ENCODE results near the gene MAPK8IP2.

Gene MAPK8IP2

DNA sequence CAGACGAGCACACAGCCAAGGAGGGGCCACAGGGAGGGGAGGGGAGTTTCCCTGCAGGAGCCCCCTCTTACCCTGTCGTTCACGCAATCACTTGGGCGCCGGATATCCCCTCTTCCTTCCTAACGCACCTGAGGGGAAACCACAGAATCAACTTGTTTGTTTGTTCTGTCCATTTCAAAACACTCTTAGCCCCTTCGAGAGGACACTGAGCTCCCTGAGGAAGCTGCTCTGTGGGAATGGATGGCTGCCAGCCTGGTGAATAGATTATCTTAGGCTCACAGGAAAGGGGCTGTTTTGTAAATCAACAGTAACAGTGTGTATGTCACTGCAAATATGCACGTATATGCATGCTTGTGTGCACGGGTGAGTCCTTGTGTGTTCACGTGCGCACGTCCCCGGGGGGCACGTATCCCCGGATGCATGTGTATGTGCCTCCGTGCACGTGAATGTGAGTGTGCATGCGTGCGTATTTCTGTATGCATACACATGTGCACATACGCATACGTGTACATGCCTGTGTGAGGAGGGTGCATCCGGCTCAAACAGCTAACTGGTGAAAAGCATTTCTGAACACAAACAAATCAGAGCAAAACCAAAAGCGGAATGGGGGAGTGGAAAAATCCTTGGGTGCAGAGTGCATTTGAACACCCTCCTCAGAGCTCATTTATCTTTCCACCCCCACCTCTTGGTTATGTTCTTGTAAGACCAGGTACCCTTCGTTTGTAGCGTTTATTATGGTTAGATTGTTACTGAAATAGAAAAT is 20.2 kb downstream of the MAPK8IP2 start:
- no peaks in the 10 kb centered on the region for H4K20me1 ChIP-seq (ENCODE audit: insufficient read depth, low read length)
- no peaks in the 10 kb centered on the region for H3K27me3 ChIP-seq (ENCODE audit: insufficient read depth, low read length)
- no peaks in the 10 kb centered on the region for H3K9me3 ChIP-seq (ENCODE audit: low read length)
- H3K4me3 ChIP-seq (ENCODE audit: low read depth, low read length, poor library complexity, severe bottlenecking) = peak overlapping the region; percentile 58
- H3K9ac ChIP-seq (ENCODE audit: low read length) = peak overlapping the region; percentile 66; the same call in 1 of the 2 replicates
- H3K27ac ChIP-seq (ENCODE audit: low read depth, low read length, poor library complexity, severe bottlenecking) = peak overlapping the region; percentile 92
- H3K4me2 ChIP-seq (ENCODE audit: low read length) = peak overlapping the region; percentile 81
- no peak overlapping the region for H2AFZ ChIP-seq (ENCODE audit: low read length)
- H3K79me2 ChIP-seq (ENCODE audit: insufficient read depth, low read length) = no peaks in the 10 kb centered on the region
- H3K9me2 ChIP-seq (ENCODE audit: low read depth, low read length) = no peaks in the 10 kb centered on the region
- no peak for TF ChIP-seq EZH2 (IDR thresholded peaks at IDR 0.05; ENCODE audit: borderline replicate concordance, low read length)
- TF ChIP-seq, protein P1, sequence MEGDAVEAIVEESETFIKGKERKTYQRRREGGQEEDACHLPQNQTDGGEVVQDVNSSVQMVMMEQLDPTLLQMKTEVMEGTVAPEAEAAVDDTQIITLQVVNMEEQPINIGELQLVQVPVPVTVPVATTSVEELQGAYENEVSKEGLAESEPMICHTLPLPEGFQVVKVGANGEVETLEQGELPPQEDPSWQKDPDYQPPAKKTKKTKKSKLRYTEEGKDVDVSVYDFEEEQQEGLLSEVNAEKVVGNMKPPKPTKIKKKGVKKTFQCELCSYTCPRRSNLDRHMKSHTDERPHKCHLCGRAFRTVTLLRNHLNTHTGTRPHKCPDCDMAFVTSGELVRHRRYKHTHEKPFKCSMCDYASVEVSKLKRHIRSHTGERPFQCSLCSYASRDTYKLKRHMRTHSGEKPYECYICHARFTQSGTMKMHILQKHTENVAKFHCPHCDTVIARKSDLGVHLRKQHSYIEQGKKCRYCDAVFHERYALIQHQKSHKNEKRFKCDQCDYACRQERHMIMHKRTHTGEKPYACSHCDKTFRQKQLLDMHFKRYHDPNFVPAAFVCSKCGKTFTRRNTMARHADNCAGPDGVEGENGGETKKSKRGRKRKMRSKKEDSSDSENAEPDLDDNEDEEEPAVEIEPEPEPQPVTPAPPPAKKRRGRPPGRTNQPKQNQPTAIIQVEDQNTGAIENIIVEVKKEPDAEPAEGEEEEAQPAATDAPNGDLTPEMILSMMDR (IDR thresholded peaks at IDR 0.05; ENCODE audit: low read length) = peak; percentile 57
- H3K4me1 ChIP-seq (ENCODE audit: insufficient read depth, low read length, severe bottlenecking) = peaks cover 38% of the 10 kb centered on the region
- no peaks in the 10 kb centered on the region for H3K36me3 ChIP-seq (ENCODE audit: insufficient read depth, low read length)
- H3F3A ChIP-seq (ENCODE audit: insufficient read depth, low read length) = peaks cover 9% of the 10 kb centered on the region; the same call in 1 of the 2 replicates

DNA sequence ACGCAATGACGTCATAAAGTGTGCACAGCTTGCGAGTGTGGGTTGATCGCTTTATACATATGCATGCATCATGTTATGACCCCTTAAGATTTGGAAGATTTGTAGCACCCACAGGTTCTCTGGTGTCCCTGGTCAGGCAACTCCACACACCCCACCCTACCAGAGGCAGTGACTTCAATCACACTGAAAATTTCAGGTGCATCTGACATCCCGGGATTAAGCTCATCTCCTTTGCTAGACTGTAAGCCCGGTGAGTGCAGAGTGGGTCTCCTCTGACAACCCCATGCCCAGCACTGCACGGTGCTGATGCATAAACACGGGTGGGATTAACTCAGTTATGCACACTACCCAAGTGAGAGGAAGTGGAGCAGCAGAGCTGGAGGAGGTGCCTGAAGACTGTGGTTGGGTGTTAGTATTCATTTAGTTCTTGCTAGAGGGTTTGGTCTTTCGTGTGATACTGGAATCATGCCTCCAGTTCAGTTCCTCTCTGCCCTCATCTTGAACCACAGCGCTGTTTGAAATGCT is 20.8 kb downstream of the MAPK8IP2 start:
- no peak for TF ChIP-seq EZH2 (IDR thresholded peaks at IDR 0.05; ENCODE audit: borderline replicate concordance, low read length)
- TF ChIP-seq, protein P1 (IDR thresholded peaks at IDR 0.05; ENCODE audit: low read length) = no peak
- H3K4me1 ChIP-seq (ENCODE audit: insufficient read depth, low read length, severe bottlenecking) = peaks cover 40% of the 10 kb centered on the region
- H3K79me2 ChIP-seq (ENCODE audit: insufficient read depth, low read length) = no peaks in the 10 kb centered on the region
- H3K27ac ChIP-seq (ENCODE audit: low read depth, low read length, poor library complexity, severe bottlenecking) = peak overlapping the region; percentile 92
- no peaks in the 10 kb centered on the region for H3K9me2 ChIP-seq (ENCODE audit: low read depth, low read length)
- peak overlapping the region; percentile 81 for H3K4me2 ChIP-seq (ENCODE audit: low read length)
- H2AFZ ChIP-seq (ENCODE audit: low read length) = no peak overlapping the region
- no peaks in the 10 kb centered on the region for H3K36me3 ChIP-seq (ENCODE audit: insufficient read depth, low read length)
- no peaks in the 10 kb centered on the region for H4K20me1 ChIP-seq (ENCODE audit: insufficient read depth, low read length)
- no peaks in the 10 kb centered on the region for H3K9me3 ChIP-seq (ENCODE audit: low read length)
- H3K4me3 ChIP-seq (ENCODE audit: low read depth, low read length, poor library complexity, severe bottlenecking) = peak overlapping the region; percentile 58
- H3F3A ChIP-seq (ENCODE audit: insufficient read depth, low read length) = peaks cover 9% of the 10 kb centered on the region; the same call in 1 of the 2 replicates
- H3K9ac ChIP-seq (ENCODE audit: low read length) = peak overlapping the region; percentile 66
- no peaks in the 10 kb centered on the region for H3K27me3 ChIP-seq (ENCODE audit: insufficient read depth, low read length)

DNA sequence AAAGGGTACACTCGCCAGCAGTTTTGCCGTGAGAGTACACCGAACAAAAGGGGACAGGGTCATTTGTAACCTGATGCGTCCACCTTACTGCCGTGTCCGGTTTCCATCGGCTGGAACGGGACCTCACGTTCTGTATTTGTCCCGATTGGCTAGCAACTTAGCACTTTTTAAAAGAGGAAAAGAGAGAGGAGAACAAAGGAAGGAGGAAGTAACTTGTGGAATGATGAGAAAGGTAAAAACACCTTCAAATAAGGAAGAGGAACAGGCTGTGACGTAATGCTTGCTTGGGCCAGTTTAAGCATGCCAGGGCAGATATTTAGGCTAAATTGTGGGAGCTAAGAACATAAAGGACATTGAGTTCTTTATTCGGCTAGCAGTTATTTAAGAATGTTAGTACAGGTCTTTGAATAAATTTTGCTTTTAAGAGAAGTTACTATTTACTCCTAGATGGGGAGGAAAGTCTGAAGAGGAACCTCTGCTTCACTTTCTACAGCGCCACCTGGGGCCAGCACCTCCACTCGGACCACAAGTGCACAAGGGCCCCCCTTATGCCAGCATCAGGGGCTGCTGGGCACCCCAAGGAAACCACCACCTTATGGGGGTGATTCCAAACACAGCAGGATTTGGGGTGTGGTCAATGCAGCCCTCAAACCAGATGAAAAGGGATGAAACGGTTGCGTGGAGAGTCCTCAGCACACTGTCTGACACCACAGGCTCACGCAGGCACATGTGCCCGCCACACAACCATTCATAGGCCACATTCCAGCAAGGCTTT is 21.5 kb downstream of the MAPK8IP2 start:
- Histone ChIP-seq H3F3A (ENCODE audit: insufficient read depth, low read length) (peaks cover 9% of the 10 kb centered on the region; the same call in 1 of the 2 replicates), H3K27me3 (ENCODE audit: insufficient read depth, low read length) (no peaks in the 10 kb centered on the region), H3K79me2 (ENCODE audit: insufficient read depth, low read length) (no peaks in the 10 kb centered on the region), H3K27ac (ENCODE audit: low read depth, low read length, poor library complexity, severe bottlenecking) (peak overlapping the region; percentile 92), H4K20me1 (ENCODE audit: insufficient read depth, low read length) (no peaks in the 10 kb centered on the region), H3K36me3 (ENCODE audit: insufficient read depth, low read length) (no peaks in the 10 kb centered on the region), H3K9me3 (ENCODE audit: low read length) (no peaks in the 10 kb centered on the region), H3K9ac (ENCODE audit: low read length) (peak overlapping the region; percentile 66), H2AFZ (ENCODE audit: low read length) (no peak overlapping the region), H3K9me2 (ENCODE audit: low read depth, low read length) (no peaks in the 10 kb centered on the region), H3K4me3 (ENCODE audit: low read depth, low read length, poor library complexity, severe bottlenecking) (peak overlapping the region; percentile 58), H3K4me2 (ENCODE audit: low read length) (peak overlapping the region; percentile 81), H3K4me1 (ENCODE audit: insufficient read depth, low read length, severe bottlenecking) (peaks cover 47% of the 10 kb centered on the region)
- TF ChIP-seq EZH2 (IDR thresholded peaks at IDR 0.05; ENCODE audit: borderline replicate concordance, low read length) = no peak
- TF ChIP-seq, protein P1 (IDR thresholded peaks at IDR 0.05; ENCODE audit: low read length) = peak; percentile 83

Data from OCI-LY1 (cell line).